Measurements from ENCODE around the gene SLC30A2.

Gene SLC30A2

GRCh38 chr1:25994402-25995150 is 51.3 kb downstream of the SLC30A2 start:
- DNase-seq: no peak

DNA sequence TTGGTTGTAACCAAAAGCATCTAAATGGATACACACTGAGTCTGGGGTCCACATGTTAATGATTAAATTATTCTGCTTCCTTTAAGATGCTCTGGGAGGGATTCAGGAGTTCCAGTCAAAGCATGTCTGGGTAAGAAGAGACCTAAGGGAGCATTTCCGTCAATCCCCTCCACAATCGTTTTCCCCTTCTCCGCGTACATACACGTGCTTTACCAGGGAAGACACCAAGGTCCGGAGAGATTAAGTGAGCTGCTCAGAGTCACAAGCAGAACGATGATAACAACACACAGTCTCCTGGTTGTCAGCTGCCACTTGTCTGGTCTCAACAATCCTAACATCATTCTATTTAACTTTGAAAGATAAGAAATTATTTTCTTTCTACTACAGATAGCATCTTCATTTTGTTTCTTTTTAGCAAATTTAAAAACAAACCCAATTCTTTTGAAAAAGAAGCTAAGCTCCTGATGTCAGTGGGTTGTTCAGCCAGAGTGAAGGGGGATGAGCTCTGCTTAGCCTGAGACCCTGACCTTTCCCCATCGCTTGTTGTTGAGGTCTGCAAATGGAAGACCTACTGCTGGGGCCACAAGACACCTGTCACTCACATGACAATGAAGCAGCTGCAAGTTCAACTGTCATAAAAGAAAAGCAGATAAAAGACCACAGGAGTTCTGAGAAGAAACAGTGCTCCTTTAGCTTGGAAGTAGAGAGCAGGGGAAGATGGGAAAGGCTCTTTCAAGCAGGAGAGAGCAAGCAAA is 52.5 kb downstream of the SLC30A2 start:
- DNase-seq: no peak

GRCh38 chr1:25992689-25993171 is 53.2 kb downstream of the SLC30A2 start:
- no peak for DNase-seq

DNA sequence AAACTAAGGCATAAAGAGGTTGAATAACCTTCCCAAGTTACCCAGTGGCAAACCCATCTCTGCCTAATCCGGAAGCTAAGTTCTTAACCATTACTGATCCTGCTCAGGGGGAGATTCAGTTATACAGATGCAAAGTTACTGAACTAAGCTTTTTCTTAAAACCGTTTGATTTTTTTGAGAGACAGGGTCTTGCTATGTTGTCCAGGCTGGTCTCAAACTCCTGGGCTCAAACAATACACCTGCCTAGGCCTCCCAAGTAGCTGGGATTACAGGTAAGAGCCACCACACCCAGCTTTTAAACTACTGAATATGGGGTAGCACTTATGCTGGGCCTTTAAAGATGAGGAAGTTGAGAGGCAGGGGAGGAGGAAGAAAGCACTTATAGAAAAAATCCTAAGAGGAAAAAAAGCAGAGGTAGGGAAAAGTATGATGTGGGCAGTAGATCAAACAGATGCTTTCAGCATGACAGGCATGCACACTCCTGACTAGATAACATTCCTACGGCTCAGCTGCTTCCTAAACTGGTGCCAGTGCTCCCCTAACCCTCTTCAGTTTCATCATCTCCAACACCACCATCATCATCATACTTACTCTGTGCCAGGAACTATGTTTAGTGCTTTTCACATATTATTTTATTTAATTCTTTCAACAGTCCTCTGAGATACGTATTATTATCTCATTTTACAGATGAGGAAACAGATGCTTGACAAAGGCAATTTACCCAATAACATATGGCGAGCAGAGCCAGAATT is 53.8 kb downstream of the SLC30A2 start:
- no peak for DNase-seq

- no peak for DNase-seq
Observed at GRCh38 chr1:25990702-25991395, 55.1 kb downstream of the SLC30A2 start.

- no peak for DNase-seq
Observed at GRCh38 chr1:25990251-25990650, 55.7 kb downstream of the SLC30A2 start.

DNA sequence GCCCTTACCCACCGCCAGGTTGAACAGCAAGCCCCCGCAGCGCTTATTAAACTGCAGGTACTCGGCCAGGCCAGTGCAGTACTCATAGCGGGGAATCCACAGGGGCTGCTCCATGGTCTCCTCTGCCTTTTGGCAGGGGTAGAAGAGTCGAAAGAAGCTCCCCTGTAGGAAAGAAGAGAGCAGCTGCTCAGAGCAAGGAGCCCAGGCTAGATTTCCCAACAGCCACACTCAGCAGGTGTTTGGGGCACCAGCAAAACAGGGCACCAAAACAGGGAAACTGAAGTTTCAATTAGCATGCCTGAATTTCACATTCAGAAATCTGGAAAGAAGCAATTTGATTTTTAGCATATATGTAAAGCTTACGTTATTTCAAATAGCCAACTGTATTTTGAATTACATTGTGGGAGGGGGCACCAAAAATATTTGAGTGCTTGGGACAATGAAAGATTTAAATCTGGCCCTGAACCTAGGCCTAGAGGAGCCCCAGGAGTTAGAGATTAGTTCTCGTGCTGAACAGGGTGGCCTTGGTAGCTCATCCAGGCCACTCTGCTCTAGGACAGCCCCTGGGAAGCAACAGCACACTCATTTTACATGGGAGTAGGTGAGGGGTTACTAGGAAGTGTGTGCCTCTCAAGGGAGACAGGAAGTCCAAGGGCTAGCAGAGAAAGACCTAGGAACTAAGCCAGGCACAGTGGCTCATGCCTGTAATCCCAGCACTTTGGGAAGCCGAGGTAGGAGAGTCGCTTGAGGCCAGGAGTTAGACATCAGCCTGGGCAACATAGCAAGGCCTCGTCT is 56.3 kb downstream of the SLC30A2 start:
- no peak for DNase-seq

DNA sequence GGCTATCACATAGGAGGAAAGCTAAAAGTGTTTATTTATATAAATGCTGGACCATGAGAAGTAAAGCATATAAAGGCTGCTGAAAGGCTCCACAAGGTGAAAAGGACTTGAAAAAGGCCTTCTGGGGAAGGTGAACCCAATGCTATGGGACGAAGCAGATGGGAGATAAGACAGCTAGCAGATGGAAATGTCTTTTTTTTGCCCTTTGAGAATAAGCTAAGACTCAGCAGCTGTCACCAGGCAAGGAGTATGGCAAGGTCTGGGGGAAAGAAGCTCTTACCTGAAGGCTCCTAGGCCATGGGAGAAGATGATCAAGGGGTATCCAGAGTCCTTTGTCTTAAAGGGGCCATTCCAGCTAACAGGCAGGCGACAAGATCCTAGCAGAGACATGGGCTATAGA is 58.0 kb downstream of the SLC30A2 start:
- no peak for DNase-seq
